GM19351 (cell line): ENCODE data around the gene EBI3.
"Not testable (repeated sequence)": the region's sequence is repeated elsewhere in the genome, so short reads cannot be mapped to it uniquely, and the experiment has no call there.

Experiments
- ATAC-seq: cut with Tn5 transposase; IDR thresholded peaks from one replicate; pipeline ENCODE4 v1.9.1; 2021; ENCODE audit warnings: mild to moderate bottlenecking, moderate library complexity; ENCODE audit not compliant: unreplicated experiment

EBI3 gene

GRCh38 chr19:4199699-4200293, 29.5 kb upstream of the EBI3 start:
- no peak for ATAC-seq

- ATAC-seq = no peak
Measured at GRCh38 chr19:4200940-4201542, 28.3 kb upstream of the EBI3 start.

GRCh38 chr19:4201798-4202197, 27.5 kb upstream of the EBI3 start:
- no peak for ATAC-seq

- ATAC-seq = no peak
Measured at GRCh38 chr19:4206818-4207484, 22.4 kb upstream of the EBI3 start.

GRCh38 chr19:4208385-4209094, 20.8 kb upstream of the EBI3 start:
- no peak for ATAC-seq

GRCh38 chr19:4210166-4210731, 19.1 kb upstream of the EBI3 start:
- ATAC-seq = no peak

- ATAC-seq = no peak
Measured at GRCh38 chr19:4213116-4213515, 16.2 kb upstream of the EBI3 start.

GRCh38 chr19:4215807-4216206, 13.5 kb upstream of the EBI3 start:
- no peak for ATAC-seq

- no peak for ATAC-seq
Measured at GRCh38 chr19:4216846-4217245, 12.5 kb upstream of the EBI3 start.

GRCh38 chr19:4217429-4218264, 11.7 kb upstream of the EBI3 start:
- no peak for ATAC-seq

GRCh38 chr19:4218523-4218922, 10.8 kb upstream of the EBI3 start:
- not testable (repeated sequence) for ATAC-seq

GRCh38 chr19:4220188-4220587, 9.1 kb upstream of the EBI3 start:
- no peak for ATAC-seq

GRCh38 chr19:4224470-4224869, 4.9 kb upstream of the EBI3 start:
- ATAC-seq = no peak

- no peak for ATAC-seq
Measured at GRCh38 chr19:4225885-4226284, 3.4 kb upstream of the EBI3 start.

- ATAC-seq = no peak
Measured at GRCh38 chr19:4227771-4228170, 1.6 kb upstream of the EBI3 start.

GRCh38 chr19:4228765-4229178, 551 bp upstream of the EBI3 start:
- no peak for ATAC-seq

GRCh38 chr19:4230237-4230636, 914 bp downstream of the EBI3 start:
- ATAC-seq = not testable (repeated sequence)

GRCh38 chr19:4231521-4231920, 2.2 kb downstream of the EBI3 start:
- ATAC-seq = not testable (repeated sequence)

- not testable (repeated sequence) for ATAC-seq
Measured at GRCh38 chr19:4232139-4232538, 2.8 kb downstream of the EBI3 start.

- no peak for ATAC-seq
Measured at GRCh38 chr19:4232614-4233281, 3.4 kb downstream of the EBI3 start.
